NCI-H2029 treated with DMSO at 0.1 percent for 48 hours (cell line): ENCODE measurements around the gene EEFSEC.
A peak's percentile ranks its signal among the peaks of the same experiment; 100 is the strongest.

ENCODE experiments used
- DNase-seq: peaks from one replicate; lab custom pipeline; 2025; lab: John Stamatoyannopoulos, UW

The EEFSEC gene

DNA sequence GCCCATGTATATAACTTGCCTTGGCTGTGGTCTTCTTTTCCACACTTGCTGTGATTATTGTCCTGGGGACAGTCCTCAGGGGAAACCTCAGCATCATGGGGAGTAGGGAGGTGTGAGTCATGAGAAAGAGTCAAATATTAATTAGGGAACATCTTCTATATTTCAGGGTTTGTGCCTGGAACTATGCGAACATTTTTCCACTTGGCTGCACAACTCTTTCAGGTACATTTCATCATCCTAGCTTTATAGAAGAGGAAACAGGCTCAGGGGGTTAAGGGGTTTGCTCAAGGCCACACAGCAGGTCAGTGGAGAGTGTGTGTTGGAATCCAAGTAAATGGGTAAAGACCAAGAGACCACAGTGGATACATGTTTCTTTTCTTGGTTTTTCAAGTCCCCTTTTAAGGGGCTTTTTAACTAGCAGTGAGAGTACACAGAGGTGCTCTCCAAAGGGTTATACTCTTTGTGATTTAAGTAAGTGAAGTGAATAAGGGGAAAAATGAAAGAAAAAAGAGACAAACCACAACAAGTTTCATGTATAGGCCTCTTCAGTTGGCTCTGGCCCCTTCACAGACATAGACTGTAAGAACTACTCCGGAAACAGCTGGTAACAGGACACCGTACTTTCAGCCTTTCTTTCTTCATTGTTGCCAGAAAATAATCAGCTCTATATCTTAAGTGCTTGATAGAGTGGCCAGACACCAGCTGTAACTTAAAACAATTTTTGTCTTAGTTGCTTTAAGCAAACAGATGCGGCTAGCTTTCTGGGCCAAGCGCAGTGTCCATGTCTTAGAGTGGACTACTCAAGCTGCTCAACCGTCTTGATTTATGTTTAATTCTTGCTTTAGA lies 64.6 kb downstream of the EEFSEC start:
- DNase-seq: no peak

DNA sequence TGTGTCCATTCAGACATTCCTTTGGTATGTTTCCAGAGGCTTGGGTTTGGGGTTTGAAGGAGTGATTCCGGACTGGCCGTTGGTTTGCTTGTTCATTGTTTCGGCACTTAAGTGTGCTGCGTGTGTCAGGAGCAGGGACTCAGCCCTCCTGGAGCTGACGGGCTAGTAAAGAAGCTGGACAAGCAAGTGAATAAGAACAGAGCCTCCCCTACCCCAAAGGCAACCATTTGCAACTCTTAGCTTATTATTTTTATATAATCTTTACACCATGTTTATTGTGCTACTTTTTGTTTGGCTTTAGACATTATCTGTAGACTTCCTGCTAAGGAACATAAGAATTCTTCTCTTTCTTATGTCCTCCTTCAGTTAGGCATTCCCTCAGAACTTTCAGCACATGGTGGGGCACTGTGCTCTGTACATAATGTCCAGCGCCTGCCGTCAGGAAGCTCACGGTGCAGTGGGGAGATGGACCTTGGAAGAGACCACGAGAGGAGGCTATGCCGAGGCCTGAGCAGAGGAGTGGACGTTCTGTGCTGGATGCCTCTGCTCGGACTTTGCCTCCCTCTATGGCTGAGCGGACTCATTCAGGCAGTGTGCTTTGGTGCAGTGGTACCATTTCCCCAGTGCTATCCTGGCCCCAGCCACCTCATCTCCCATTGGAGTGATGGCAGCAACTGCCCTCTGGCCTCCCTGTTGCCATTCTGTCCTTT lies 65.4 kb downstream of the EEFSEC start:
- no peak for DNase-seq

DNA sequence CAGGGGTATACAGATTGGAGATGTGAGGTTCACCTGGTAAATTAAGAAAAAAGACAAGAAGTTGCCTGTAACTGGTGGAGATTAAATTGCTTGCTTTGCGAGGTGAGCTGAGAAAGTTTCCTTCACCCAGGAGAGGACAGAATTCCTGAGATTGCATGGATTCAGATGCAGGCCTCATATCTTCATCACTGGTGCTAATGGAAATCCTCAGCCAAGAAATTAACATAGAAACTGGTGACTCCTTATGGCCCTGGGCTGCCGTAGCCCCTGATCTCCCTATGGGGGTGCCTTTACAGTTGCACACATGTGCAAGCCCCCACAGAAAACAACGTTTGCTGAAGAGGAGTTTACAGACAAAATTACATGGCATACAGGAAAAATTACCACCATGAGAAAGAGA lies 68.0 kb downstream of the EEFSEC start:
- no peak for DNase-seq

DNA sequence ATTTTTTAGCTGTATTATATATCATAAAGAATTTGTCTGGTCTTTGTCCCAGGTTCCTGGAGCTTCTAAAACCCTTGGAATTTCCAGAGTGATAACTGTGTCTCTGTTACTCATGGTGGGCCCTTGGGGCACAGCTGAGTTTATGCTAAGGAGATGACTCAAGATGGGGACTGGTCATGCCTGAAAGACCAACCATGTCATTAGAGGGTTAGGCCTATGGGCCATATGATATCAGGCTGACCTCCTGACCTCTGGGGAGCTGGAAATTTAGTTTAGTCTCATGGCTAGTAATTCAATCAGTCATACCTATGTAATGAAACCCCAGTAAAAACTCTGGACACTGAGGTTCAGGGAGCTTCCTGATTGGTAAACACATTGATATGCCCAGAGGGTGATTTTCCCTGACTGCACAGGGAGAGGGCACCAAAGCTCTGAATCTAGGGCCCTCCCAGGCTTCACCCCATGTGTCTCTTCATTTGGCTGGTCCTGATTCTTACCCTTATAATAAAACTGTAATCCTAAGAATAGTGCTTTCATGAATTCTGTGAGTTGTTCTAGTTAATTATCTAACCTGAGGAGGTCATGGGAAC lies 69.6 kb downstream of the EEFSEC start:
- DNase-seq: no peak

DNA sequence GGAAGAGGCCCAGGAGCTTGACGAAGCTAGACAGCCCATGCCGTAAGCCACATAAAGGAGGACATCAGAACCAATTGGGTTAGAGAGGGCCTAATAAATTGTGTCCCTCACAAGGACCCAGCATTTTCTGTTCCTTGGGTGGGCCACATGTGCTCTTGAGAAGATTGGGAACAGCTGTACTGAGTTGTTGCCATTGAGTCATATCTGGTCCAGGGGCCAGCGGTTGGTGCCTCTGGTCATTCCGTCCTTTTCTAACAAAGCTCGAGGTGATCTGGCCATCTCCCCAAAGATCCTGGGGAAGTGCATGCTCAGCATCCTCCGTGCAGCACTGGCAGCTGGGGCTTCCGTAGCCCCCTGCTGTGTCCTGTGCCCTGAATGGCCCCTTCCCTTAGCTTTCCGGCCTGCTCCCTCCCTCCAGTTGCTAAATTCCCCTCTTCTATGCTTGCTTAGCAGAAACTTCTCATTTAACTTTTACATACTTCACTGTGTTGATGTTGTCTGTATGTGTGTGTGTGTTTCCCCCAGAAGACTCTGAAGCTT lies 73.0 kb downstream of the EEFSEC start:
- DNase-seq: no peak

DNA sequence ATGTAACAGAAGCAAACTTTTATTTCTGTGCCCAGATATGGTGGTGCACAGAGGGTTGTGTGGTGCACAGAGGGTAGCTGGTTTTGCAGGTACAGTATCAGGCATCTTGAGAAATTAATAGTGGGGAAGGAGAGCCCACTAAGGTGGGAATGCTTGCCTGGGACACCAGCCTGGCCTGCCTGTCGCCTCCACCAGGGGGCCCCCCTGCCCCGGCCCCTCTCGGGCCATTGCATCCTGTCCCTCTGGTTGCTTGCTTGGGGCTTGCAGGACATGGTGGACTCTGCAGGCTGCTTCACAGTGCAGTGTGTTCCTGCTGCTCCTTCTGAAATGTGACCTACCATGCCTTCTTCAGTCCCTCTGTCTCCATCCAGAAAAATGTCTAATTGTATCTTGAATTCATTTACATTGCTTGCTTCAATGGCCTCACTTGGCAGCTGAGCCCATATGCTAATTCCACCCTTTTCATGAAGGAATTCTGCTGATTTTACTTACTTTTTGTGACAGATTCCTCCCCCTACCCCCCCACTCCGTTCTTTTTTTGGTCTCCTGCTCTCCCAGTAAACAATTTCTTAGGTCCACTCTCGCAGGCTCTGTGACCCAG lies 73.6 kb downstream of the EEFSEC start:
- no peak for DNase-seq

DNA sequence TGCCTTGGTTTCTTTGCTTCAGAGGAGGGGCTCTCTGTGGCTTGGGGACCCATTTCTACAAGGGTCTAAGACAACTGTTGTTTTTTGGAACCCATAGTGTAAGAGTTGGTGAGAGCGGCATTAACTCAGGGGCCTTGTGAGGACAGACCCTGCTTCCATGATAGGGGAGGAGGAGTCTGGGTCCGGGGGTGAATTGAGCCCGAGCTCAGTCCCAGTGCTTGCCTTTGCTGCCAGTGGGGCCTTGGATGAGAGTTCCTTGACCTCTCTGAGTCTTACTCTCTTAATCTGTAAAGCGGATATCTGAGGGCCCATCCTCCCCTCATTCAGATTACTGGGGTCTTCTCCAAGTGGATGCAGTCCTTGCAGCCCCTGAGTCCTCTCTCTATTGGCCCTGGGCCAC lies 74.2 kb downstream of the EEFSEC start:
- DNase-seq: no peak

DNA sequence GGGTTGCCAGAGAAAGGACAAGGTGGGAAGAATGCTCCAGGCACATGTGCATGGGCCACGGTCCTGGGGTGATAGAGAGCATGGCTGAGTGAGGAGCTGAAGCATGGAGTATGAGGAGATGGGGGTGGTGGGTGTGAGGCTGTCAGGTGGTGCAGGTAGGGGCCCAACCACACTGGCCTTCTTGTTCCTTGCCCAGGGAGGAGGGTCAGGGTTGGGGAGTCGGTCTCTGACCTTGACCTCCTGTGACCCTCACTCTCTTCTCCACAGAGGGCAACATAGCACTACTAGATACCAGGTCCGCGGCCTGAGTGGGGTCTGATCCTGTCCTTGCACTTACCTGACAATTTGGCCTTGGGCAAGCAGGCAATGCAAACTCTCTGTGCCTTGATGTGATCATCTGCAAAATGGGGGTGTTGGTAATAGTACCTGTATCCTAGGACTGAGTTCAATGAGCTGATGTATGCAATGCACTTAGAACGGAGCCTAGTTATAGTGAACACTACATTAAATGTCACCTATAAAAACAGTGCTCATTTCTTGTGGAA lies 75.2 kb downstream of the EEFSEC start:
- DNase-seq: no peak

DNA sequence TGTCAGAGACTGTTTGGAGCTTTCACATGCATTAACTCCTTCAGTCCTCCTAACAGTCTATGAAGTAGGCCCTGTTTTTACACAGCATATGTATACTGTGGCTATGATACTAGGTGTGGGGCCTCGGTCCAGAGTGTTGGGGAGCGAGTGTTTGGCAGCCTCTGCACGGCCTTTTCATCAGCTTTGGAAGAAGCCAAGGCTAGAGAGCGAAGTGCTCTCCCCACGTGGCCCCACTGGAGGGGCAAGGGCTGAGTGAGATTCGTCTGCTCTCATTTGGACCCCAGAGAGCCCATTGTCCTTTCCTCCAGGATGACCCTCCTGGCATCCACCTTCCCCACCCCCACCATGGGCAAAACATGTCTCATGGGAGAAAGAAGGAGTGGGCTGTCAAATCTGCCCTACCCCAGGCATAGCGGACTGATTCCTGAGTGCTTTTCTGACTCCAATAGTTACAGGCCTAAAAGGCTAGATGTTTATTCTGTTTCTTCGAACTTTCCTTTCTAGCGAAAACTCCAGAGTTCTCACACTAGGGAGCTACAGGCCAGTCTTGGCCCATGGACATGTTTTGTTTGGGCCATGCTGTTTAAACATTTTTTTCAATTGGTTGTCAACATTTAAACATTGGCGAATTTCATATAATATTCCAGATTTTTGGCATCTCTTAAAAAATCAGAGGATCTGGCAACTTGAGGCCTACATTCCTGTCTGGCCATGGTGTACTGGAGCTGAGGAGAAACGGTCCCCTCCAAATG lies 76.0 kb downstream of the EEFSEC start:
- no peak for DNase-seq

DNA sequence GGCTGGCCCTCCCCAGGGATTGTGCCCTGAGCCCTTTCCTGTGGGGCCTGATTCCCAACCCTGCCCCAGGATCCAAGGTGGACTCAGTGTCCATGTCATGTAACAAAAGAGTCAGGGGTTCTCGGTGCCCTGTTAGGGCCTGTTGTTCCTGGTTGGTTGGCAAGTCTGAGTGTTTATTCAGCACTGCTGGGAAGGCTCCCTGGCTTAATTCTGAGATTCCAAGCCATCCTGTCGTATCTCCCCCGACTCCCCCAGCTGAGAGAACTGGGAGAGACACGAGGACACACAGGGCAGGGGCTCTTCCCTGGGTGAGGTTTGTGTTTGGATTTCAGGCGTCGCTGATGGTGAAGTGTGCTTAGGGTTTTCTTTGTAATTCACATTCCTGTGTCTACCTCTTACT lies 78.3 kb downstream of the EEFSEC start:
- DNase-seq: no peak

DNA sequence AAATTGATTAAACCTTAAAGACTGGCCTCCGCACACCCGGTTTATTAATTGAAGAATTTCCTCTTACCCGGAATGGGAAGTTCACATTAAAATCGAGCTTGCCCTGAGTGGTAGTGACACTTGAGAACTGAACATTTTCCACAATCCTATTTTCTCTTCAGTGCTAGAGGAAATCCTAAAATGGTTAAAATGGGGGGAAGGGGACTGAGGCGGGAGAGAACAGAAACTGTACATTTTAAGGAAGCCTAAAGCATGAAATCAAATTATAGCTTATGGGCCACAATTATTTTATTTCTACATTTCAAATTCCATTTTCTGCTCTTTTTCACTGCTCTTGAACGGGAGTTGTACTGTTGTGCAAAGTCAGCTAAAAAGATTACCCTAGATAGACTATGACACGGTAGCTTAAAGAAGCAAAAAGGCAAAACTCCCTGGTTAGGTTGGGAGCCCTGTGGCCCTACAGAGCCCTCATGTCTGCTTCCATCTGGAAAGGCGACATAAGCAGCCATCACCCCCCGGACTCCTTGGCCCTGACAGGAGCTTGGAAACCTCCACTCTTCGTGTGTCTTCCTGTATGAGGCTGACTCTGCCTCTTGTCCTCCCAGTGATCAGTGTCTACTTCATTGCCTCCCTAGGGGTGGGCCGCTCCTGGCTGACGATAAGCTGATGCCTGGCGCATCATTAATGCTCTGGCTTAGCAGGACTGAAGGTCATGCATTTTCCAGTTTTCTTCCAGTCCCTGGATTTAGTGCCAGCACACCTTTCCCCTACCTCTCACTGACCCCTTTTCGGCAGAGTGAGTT lies 79.3 kb downstream of the EEFSEC start:
- DNase-seq: no peak

DNA sequence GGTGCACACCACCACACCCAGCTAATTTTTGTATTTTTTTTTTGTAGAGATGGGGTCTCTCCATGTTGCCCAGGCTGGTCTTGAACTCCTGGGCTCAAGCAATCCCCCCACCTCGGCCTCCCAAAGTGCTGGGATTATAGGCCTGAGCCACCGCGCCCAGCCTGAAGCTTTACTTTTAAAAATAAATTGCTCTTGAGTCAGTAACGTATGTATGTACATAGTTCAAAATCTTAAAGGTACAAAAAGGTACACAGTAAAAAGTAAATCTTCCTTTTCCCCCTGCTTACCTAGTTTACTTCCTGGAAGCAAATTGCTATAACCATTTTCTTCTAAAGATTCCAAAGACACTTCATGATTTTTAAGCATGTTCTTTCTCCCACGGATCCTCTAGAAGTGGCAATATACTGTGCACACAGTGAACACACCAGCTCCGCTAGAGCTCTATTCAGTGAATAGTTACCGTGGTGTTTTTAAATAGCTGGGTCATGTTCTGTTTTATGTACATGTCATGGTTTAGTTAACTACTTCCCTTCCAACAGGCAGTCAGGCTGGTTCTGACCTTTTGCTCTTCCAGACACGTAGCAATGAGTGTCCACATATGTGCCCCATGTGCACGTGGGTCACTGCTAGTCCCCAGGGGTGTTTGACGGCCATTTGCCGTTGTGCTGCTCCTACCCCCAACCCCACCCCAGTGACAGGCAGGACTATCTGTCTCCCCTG lies 82.1 kb downstream of the EEFSEC start:
- no peak for DNase-seq

DNA sequence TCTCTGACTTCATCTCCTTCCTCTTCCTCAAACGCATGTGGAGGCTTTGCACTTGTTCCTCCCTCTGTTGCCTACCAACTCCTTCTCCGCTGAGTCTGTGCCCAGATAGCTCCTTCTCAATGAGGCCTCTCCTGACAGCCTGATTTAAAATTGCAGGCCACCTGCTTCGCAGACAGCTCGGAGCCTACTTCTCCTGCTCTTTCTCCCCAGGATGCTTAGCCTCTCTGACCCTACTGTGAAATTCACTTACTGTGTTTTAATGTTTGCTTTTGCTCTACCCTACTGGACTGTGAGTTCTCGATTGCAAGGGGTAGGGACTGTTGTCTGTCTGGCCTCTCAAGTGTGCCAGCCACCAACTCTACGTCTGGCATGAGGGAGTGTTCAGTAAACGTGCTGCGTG lies 83.4 kb downstream of the EEFSEC start:
- peak; percentile 68 for DNase-seq

DNA sequence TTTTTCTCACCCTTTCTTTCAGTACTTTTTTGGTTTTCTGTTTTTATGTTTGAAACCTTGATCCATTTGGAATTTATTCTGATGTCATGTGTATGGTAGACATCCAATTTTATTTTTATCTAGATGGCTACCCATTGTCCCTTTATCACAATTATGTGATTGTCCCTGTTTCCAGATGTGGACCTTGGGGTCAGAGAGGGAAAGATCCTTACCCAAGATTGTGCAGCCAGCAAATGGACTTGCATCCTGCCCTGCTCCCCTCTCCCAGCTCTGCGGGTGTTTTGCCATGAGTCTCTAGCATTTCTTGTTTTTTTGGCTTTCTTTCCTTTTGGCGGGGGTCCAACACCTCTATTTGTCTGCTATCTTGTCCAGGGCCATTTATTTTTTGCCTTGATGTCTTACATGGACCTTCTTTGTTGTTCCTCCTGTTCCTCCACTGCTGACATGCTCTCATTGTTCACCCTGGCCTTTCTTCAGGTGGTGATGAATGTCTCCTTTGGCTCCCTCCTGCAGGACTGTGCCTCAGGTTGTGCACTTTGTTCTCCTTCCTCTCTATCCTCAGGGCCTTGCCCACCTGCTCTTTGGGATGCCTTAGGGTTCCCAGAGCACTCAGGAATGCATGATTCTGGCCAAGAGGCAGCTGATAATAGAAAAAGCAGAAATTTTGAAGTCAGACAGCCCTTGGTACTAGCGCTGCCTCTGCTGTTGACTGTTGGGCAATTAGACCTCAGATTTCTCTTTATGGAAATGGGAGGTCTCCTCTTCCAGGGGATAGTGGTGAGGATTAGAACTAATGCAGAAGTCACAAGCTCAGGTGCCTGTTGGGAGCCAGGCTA lies 84.3 kb downstream of the EEFSEC start:
- DNase-seq: peak; percentile 37

DNA sequence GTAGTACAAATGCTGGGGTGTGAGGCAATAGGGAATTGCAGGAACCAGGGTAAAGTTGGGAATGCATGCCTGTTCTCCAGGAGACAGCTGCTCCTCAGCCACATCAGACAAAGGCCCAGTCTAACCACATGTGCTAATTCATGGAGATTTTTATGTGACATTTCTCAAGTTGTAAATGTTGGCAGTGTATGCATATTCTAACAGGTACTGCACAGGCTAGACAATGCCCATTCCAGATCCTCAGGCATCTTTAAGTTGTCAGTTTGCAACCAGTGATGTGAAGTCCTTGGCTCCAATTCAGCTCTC lies 84.9 kb downstream of the EEFSEC start:
- DNase-seq: no peak

DNA sequence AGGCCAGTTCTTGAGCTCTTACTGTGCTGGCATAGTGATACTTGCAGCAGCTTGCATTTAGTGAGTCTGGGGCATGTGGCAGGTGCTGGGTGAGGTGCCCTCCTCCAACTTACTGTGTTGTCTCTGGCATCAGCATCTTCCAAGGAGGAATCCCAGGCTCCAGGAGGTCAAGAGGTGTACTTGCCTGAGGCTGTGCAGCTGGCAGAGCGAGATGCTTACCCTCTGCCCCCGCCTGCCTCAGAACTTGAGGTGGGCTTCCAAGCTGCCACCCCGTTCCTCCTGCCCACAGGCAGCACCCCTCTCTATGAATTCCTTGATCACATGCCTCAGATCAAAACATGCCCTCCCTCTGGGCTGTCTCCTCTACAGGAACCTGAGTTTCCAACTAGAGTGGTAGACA lies 86.0 kb downstream of the EEFSEC start:
- no peak for DNase-seq

DNA sequence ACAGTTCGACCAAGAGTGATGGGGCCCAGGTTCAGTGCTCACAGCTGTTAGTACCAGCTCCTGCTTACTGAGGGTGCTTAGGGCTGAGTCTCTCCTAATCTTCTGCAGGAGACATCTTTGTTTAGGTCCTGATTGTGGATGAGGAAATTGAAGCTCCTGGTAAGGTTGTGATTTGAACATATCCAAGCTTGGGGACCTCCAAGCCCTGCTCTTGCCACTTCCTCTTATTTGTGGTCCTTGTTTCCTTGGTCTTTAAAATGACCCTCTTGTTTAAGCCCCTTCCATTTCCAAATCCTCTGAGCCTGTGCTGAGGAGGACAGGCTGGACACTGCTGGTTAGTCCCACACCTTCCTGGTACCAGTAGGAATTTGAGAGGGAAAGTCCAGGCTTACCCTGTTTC lies 87.0 kb downstream of the EEFSEC start:
- DNase-seq: no peak

DNA sequence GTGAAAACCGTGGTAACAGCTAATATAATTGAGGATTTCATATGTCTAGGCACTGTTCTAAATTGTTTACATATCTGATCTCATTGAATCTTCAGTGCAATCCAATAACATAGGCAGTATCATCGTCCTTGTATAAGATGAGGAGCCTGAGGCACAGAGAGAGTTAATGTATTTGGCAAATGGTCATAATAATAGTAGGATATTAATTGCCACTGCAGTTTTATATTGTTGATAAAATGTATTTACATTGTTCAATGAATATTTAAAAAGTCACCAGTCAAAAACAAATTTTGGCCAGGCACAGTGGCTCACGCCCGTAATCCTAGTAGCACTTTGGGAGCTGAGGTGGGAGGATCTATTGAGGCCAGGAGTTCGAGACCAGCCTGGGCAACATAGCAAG lies 88.5 kb downstream of the EEFSEC start:
- no peak for DNase-seq
